K562 (cell line): ENCODE results near the gene RAB5B. TPM values are rescaled to one million over a fixed set of nuclear protein-coding genes. Genes with fewer than 3 reads are reported as not detected.

Experiments used
- ARHGAP35 ChIP-seq: fragments of 450-650 bp; IDR thresholded peaks from 2 replicates; pipeline ENCODE4 v1.6.1; 2018; ENCODE audit not compliant: partially characterized antibody
- BHLHE40 ChIP-seq: IDR thresholded peaks from 2 replicates; pipeline ENCODE4 v1.6.1; 2011; ENCODE audit warnings: low read length, improper control_type of control experiment
- DEAF1 ChIP-seq: fragments of 450-650 bp; formaldehyde crosslinking; IDR thresholded peaks from 2 replicates; pipeline ENCODE4 v1.4.0; 2020; ENCODE audit warnings: mild to moderate bottlenecking, moderate library complexity
- KLF16 ChIP-seq: IDR thresholded peaks from 2 replicates; pipeline ENCODE4 v1.6.1; 2016; ENCODE audit warnings: antibody characterized with exemption
- MITF ChIP-seq: IDR thresholded peaks from 2 replicates; pipeline ENCODE4 v1.6.1; 2014; ENCODE audit warnings: antibody characterized with exemption
- STAG1 ChIP-seq: sonication (generic); formaldehyde crosslinking; IDR thresholded peaks from 2 replicates; pipeline ENCODE4 v1.5.0; 2020; ENCODE audit warnings: missing genetic modification reagents, borderline replicate concordance
- ZNF318 ChIP-seq, 2 experiments: fragments of 450-650 bp; IDR thresholded peaks; 2 replicates each; pipeline ENCODE4 v1.6.1; 2016; ENCODE audit warnings: mild to moderate bottlenecking in 2 of 2, borderline replicate concordance in 1 of 2, low read depth in 1 of 2, moderate library complexity in 1 of 2
- ZNF449 ChIP-seq: fragments of 250-450 bp; sonication (Bioruptor Pico); IDR thresholded peaks from 2 replicates; pipeline ENCODE4 v1.8.0; 2022; ENCODE audit warnings: moderate library complexity, mild to moderate bottlenecking, inconsistent platforms
- polyA plus RNA-seq, 8 experiments: library from polyadenylated mRNA; depleted of rRNA in 4 of 8; stranded (reverse) in 5 of 8; unstranded in 3 of 8; fragments of >200 nt; fragmentation: Nextera tagmentation in 2 of 8; fragmentation: Illumina TruSeq in 1 of 8; extraction: Ambion mirVana in 2 of 8; extraction: Trizol in 1 of 8; gene quantifications; 2 replicates each; pipeline versions ENCODE4 v1.2.1 to v1.2.3, GENCODE V29; 2011 to 2014; ENCODE audit warnings: inconsistent platforms in 1 of 8, missing spikeins in 1 of 8
- total RNA-seq, 7 experiments: library from RNA; depleted of rRNA in 6 of 7; stranded (reverse); fragments of >200 nt in 6 of 7; fragmentation: Illumina TruSeq in 2 of 7; extraction: Trizol in 2 of 7; gene quantifications; 2 replicates each; pipeline versions ENCODE4 v1.2.1 to v1.2.3, GENCODE V29; 2011 to 2021; ENCODE audit warnings: low replicate concordance in 1 of 7
- TF ChIP-seq, protein P1 (sequence below): fragments of 250-450 bp; sonication (Bioruptor Pico); IDR thresholded peaks from 2 replicates; pipeline ENCODE4 v1.4.0; 2020

RAB5B gene
- total and polyA plus RNA-seq, 9 of the 15 experiments (the other 6 are each of a cell fraction or from before 2014, with no cell fraction given) = 6.8 to 73.8 (median 25.2) TPM

DNA sequence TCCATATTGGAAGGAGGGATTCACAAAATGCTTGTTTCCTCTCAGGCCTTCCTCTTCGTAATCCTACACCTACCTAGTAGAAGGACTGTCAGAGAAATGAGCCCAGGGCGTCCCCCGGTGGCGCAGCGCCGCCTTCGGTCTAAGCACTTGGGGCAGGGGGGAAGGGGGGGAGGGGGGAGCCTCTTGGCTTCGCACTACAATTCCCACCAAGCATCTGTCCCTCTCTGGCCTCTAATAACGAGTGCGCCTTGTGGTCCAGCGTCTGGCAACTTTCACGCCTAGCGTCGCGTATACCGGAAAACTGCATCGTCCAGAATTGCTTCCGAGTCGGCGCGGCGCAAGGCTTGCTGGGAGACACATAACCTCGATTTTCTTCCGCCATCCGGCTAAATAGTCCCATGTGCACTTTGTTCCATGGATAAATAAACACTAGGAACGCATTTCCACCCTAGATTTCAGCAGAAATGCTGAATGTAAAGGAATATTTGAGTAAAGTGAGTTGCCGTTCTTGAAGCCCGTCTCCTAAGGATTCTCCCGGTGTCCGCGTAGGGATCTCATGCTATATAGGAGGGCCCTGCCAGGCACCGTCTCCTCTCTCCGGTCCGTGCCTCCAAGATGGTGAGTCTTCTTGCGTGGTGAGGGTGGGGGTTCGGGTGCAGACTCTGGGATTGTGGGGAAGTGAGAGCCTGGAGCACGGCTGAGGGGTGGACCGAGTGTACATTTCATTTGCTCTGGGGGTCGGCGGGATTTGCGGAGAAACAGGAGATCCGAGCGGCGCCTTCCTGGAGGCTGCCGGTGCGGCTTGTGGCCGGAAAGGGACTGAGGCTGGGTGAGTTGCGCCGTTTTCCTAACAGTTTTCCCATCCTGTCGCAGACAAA, 67.9 kb downstream of the RAB5B start, which contains the start of gene RPS26 (continued):
- TF ChIP-seq ZNF449 (CRISPR knock-in tag) (no peak), MITF (no peak), KLF16 (no peak), STAG1 (CRISPR knock-in tag) (no peak; the same call in 1 of the 2 replicates), ARHGAP35 (peak; percentile 39), BHLHE40 (no peak; the same call in 1 of the 2 replicates), DEAF1 (CRISPR knock-in tag) (no peak; the same call in none of the 2 replicates), ZNF318 (IDR thresholded peaks at IDR 0.05; ENCODE audit: borderline replicate concordance in 1 of 2, low read depth in 1 of 2) (peak in 1 of 2 experiments; percentile 89; a peak in 2 of 4 replicates)
- TF ChIP-seq, protein P1, sequence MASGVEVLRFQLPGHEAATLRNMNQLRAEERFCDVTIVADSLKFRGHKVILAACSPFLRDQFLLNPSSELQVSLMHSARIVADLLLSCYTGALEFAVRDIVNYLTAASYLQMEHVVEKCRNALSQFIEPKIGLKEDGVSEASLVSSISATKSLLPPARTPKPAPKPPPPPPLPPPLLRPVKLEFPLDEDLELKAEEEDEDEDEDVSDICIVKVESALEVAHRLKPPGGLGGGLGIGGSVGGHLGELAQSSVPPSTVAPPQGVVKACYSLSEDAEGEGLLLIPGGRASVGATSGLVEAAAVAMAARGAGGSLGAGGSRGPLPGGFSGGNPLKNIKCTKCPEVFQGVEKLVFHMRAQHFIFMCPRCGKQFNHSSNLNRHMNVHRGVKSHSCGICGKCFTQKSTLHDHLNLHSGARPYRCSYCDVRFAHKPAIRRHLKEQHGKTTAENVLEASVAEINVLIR = peak; percentile 80
